Central memory CD8-positive, alpha-beta T cell (primary cell): ENCODE measurements around the gene SERF2.
A peak's percentile ranks its signal among the peaks of the same experiment; 100 is the strongest.
"Not testable (repeated sequence)": the region's sequence is repeated elsewhere in the genome, so short reads cannot be mapped to it uniquely, and the experiment has no call there.

Source experiments
- ATAC-seq: fragments of 150-1000 bp; cut with Tn5 transposase; replicated peaks from 2 replicates; pipeline ENCODE4 v1.10.0; 2022; ENCODE audit warnings: mild to moderate bottlenecking, moderate FRiP score, moderate number of reproducible peaks; ENCODE audit not compliant: poor library complexity, severe bottlenecking; ENCODE audit errors: extremely low read depth
- DNase-seq, 2 donors: peaks; one replicate each; pipeline ENCODE4 v3.0.0; 2021; ENCODE audit warnings: low spot score in 2 of 2
- H3K27ac Mint-ChIP-seq: one replicate; pipeline ENCODE4 v1.8.0; 2022; ENCODE audit warnings: low read depth, mild to moderate bottlenecking, moderate library complexity, mixed read lengths
- H3K27me3 Mint-ChIP-seq: one replicate; pipeline ENCODE4 v1.8.0; 2022; ENCODE audit warnings: mixed read lengths
- H3K36me3 Mint-ChIP-seq: one replicate; pipeline ENCODE4 v1.8.0; 2022; ENCODE audit warnings: mild to moderate bottlenecking, moderate library complexity, mixed read lengths; ENCODE audit not compliant: insufficient read depth
- H3K4me1 Mint-ChIP-seq: one replicate; pipeline ENCODE4 v1.8.0; 2022; ENCODE audit warnings: mixed read lengths
- H3K4me3 Mint-ChIP-seq: one replicate; pipeline ENCODE4 v1.8.0; 2022; ENCODE audit warnings: mild to moderate bottlenecking, moderate library complexity, mixed read lengths
- H3K9me3 Mint-ChIP-seq: one replicate; pipeline ENCODE4 v1.8.0; 2022; ENCODE audit warnings: mixed read lengths

Gene SERF2

GRCh38 chr15:43826508-43827341, 34.6 kb downstream of the SERF2 start, which contains the start of gene WDR76:
Gene WDR76 (plus strand): TSS chr15:43827002. CDS start chr15:43827033, 31 bp downstream.
- H3K36me3 Mint-ChIP-seq, result peaks cover 13% of the 10 kb centered on the region
- ATAC-seq (peak; percentile 47), DNase-seq (peak; percentile 36 to 40)
- H3K27me3 Mint-ChIP-seq, result no peaks in the 10 kb centered on the region
- peak within 1 kb of the TSS; percentile 86 for H3K4me3 Mint-ChIP-seq
- no peaks in the 10 kb centered on the region for H3K9me3 Mint-ChIP-seq
- peak within 1 kb of the TSS; percentile 79 for H3K27ac Mint-ChIP-seq
- H3K4me1 Mint-ChIP-seq, result peaks cover 48% of the 10 kb centered on the region

- Mint-ChIP-seq H3K27me3 (no peaks in the 10 kb centered on the region), H3K27ac (peak overlapping the region; percentile 79), H3K4me3 (peak overlapping the region; percentile 86), H3K36me3 (peaks cover 11% of the 10 kb centered on the region), H3K4me1 (peaks cover 51% of the 10 kb centered on the region), H3K9me3 (no peaks in the 10 kb centered on the region)
- ATAC-seq (peak; percentile 43), DNase-seq (no peak)
Observed at GRCh38 chr15:43828061-43828657, 36.0 kb downstream of the SERF2 start.

DNA sequence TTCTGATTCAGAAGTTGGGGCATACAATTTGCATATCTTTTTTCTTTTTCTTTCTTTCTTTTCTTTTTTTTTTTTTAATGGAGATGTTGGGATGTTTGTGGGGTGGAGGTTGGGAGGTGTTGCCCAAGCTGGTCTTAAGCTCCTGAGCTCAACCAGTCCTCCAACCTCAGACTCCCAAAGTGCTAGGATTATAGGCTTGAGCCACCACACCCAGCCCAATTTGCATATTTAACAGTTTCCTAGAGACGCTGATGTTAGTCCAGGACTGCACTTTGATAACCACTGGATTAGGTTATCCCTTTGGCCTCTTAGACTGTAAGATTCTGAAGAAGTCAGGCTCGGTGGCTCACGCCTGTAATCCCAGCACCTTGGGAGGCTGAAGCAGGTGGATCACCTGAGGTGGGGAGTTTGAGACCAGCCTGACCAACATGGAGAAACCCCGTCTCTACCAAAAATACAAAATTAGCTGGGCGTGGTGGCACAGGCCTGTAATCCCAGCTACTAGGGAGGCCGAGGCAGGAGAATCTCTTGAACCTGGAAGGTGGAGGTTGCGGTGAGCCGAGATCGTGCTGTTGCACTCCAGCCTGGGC, 37.9 kb downstream of the SERF2 start:
- not testable (repeated sequence) for H3K27me3 Mint-ChIP-seq, ATAC-seq, H3K9me3 Mint-ChIP-seq, DNase-seq
- Mint-ChIP-seq H3K4me1 (peaks cover 44% of the 10 kb centered on the region), H3K36me3 (peaks cover 11% of the 10 kb centered on the region), H3K4me3 (peak overlapping the region; percentile 9), H3K27ac (peak overlapping the region; percentile 53)

- not testable (repeated sequence) for H3K27ac Mint-ChIP-seq, H3K4me3 Mint-ChIP-seq, H3K27me3 Mint-ChIP-seq, ATAC-seq, DNase-seq, H3K9me3 Mint-ChIP-seq
- Mint-ChIP-seq H3K4me1 (peaks cover 44% of the 10 kb centered on the region), H3K36me3 (peaks cover 15% of the 10 kb centered on the region)
Observed at GRCh38 chr15:43830691-43831275, 38.7 kb downstream of the SERF2 start.

DNA sequence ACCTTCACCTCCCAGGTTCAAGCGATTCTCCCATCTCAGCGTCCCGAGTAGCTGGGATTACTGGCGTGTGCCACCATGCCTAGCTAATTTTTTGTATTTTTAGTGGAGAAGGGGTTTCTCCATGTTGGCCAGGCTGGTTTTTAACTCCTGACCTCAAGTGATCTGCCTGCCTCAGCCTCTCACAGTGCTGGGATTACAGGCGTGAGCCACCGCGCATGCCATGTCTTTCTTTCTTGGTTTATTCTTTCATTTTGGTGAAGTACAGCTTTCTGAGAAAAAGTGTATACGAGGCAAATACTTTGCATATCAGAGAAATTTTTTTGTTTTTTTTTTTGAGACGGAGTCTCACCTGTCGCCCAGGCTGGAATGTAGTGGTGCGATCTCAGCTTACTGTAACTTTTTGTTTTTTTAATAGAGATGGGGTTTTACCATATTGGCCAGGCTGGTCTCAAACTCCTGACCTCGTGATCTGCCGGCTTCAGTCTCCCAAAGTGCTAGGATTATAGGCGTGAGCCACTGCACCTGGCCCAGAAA, 39.5 kb downstream of the SERF2 start:
- H3K27ac Mint-ChIP-seq, H3K9me3 Mint-ChIP-seq, ATAC-seq, DNase-seq, H3K27me3 Mint-ChIP-seq: not testable (repeated sequence)
- Mint-ChIP-seq H3K4me1 (peaks cover 44% of the 10 kb centered on the region), H3K4me3 (peak overlapping the region; percentile 30), H3K36me3 (peaks cover 23% of the 10 kb centered on the region)

DNA sequence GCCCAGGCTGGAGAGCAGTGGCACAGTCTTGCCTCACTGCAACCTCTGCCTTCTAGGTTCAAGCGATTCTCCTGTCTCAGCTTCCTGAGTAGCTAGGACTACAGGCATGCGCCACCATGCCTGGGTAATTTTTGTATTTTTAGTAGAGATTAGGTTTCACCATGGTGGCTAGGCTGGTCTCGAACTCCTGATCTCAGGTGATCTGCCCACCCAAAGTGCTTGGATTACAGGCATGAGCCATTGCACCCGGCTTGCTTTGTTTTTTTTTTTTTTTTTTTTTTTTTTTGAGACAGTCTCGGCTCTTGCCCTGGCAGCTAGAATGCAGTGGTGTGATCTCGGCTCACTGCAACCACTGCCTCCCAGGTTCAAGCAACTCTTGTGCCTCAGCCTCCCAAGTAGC, 40.4 kb downstream of the SERF2 start:
- H3K4me3 Mint-ChIP-seq, result peak overlapping the region; percentile 30
- H3K9me3 Mint-ChIP-seq, result not testable (repeated sequence)

DNA sequence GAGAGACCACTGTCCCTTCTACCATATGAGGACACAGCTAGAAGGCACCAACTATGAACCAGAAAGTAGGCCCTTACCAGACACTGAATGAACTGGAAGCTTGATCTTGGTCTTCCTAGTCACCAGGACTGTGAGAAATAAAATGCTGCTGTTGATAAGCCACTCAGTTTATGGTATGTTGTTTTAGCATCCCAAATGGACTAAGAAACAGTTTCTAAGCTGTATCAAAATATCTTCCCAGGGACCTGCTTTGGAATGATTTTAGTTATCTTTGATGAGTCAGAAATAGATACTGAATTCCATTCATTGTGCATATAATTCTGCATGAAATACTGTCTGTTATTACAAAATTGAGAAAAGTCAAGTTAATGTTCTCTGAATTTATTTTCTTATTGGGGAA, 53.3 kb downstream of the SERF2 start:
- Mint-ChIP-seq H3K4me1 (no peaks in the 10 kb centered on the region), H3K4me3 (no peak overlapping the region), H3K27me3 (no peaks in the 10 kb centered on the region), H3K9me3 (no peaks in the 10 kb centered on the region), H3K36me3 (peaks cover 57% of the 10 kb centered on the region), H3K27ac (no peak overlapping the region)
- no peak for DNase-seq
- ATAC-seq, result no peak

More for the DNA sequence above, 40.4 kb downstream of the SERF2 start:
- H3K27me3 Mint-ChIP-seq, DNase-seq: not testable (repeated sequence)
- peak overlapping the region; percentile 44 for H3K27ac Mint-ChIP-seq
- peak; percentile 14 for ATAC-seq
- peaks cover 36% of the 10 kb centered on the region for H3K4me1 Mint-ChIP-seq
- peaks cover 28% of the 10 kb centered on the region for H3K36me3 Mint-ChIP-seq
